Natural killer cell (primary cell): Measurements from ENCODE around the gene TES. TPM values are rescaled to one million over a fixed set of nuclear protein-coding genes. Genes with fewer than 3 reads are reported as not detected.
A peak's percentile ranks its signal among the peaks of the same experiment; 100 is the strongest.

Experiments
- ATAC-seq, 3 donors: fragments of 150-1000 bp in 2 of 3; fragments of 200-7000 bp in 1 of 3; cut with Tn5 transposase; 1 replicate in 1 of 3; 2 replicates in 2 of 3; pipeline ENCODE4 v1.10.0; 2021; ENCODE audit warnings: mild to moderate bottlenecking in 2 of 3, moderate library complexity in 2 of 3
- DNase-seq, 2 donors: peaks; one replicate each; pipeline versions ENCODE4 v3.0.0 to v3.0.0-alpha.2; 2013 to 2021; ENCODE audit warnings: mixed read lengths in 1 of 2
- H3K27ac ChIP-seq: one replicate; pipeline ENCODE4 v1.5.1; 2013; ENCODE audit warnings: mild to moderate bottlenecking, low read length
- H3K27me3 ChIP-seq: one replicate; pipeline ENCODE4 v1.6.1; 2013; ENCODE audit warnings: low read length; ENCODE audit not compliant: control insufficient read depth, insufficient read depth
- H3K36me3 ChIP-seq: one replicate; pipeline ENCODE4 v1.6.1; 2013; ENCODE audit warnings: low read length; ENCODE audit not compliant: control insufficient read depth, insufficient read depth
- H3K4me1 ChIP-seq: one replicate; pipeline ENCODE4 v1.6.1; 2013; ENCODE audit warnings: low read length; ENCODE audit not compliant: control insufficient read depth, insufficient read depth
- H3K4me3 ChIP-seq: one replicate; pipeline ENCODE4 v1.5.1; 2013; ENCODE audit warnings: low read length
- H3K9me3 ChIP-seq: one replicate; pipeline ENCODE4 v1.6.1; 2013; ENCODE audit warnings: low read length; ENCODE audit not compliant: control insufficient read depth, insufficient read depth
- H3K27ac Mint-ChIP-seq, 2 donors: one replicate each; pipeline ENCODE4 v1.8.0; 2022; ENCODE audit warnings: mild to moderate bottlenecking in 2 of 2, mixed read lengths in 2 of 2, moderate library complexity in 1 of 2
- H3K27me3 Mint-ChIP-seq, 2 donors: one replicate each; pipeline ENCODE4 v1.8.0; 2022; ENCODE audit warnings: low read depth in 2 of 2, mixed read lengths in 2 of 2
- H3K36me3 Mint-ChIP-seq: one replicate; pipeline ENCODE4 v1.8.0; 2022; ENCODE audit warnings: mixed read lengths
- H3K4me1 Mint-ChIP-seq, 2 donors: one replicate each; pipeline ENCODE4 v1.8.0; 2022; ENCODE audit warnings: mixed read lengths in 2 of 2
- H3K4me3 Mint-ChIP-seq: one replicate; pipeline ENCODE4 v1.8.0; 2022; ENCODE audit warnings: mild to moderate bottlenecking, moderate library complexity, mixed read lengths
- H3K9me3 Mint-ChIP-seq, 2 donors: one replicate each; pipeline ENCODE4 v1.8.0; 2022; ENCODE audit warnings: mixed read lengths in 2 of 2
- WGBS: methylation state at CpG from one replicate; pipeline ENCODE4 v1.1.7; 2013; ENCODE audit warnings: missing lambda C conversion rate; ENCODE audit not compliant: insufficient coverage; 5-methylcytosine and 5-hydroxymethylcytosine counted together
- intact Hi-C: fragments of 100-400 bp; cut with micrococcal nuclease; formaldehyde crosslinking; loops from one replicate; pipeline ENCODE4 v1.14.2; 2022
- total RNA-seq, 4 donors: library from RNA; stranded (reverse); fragments of 120-200 nt in 1 of 4; gene quantifications; one replicate each; pipeline versions ENCODE4 v1.2.3 to v1.2.4, GENCODE V29; 2013 to 2022
- TF ChIP-seq, protein P1 (sequence below): fragments of 200-600 bp; IDR thresholded peaks from one replicate; pipeline ENCODE4 v1.8.0; 2022; ENCODE audit warnings: antibody characterized with exemption

The TES gene
- total RNA-seq, 3 donors from 2014 or later (not counting 1 experiment from before 2014, with no cell fraction given), result 220 to 269 (median 227) TPM

DNA sequence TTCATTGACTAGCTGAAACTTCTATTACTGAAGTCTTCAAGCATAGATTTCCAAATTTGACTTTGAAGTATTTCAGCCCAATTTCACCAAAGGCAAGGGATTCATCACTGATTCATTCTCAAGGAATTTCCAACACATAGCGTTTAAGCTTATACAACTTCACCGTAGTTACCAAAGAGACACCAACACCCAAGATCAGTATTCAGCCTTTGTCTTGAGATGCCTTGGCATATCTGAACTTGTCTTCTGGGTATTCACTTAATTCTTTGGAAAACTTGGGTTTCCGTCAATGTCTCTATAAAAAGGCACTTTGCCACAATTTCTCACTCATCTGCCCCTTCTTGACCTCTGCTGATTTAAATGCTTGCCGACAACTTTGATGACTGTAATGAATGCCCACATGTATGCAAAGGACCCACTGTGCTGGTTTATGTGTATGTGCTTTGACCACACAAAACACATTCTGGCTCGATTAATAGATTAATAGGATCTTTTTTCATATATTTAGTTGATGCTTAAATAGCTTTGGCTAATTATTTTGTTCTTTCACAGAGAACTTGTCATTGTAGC, 49.6 kb downstream of the TES start:
- DNase-seq, result no peak
- no peaks in the 10 kb centered on the region for H3K9me3 Mint-ChIP-seq
- peaks cover 28% of the 10 kb centered on the region for H3K36me3 ChIP-seq
- no peaks in the 10 kb centered on the region for H3K9me3 ChIP-seq
- H3K27me3 Mint-ChIP-seq, result no peaks in the 10 kb centered on the region
- no peak overlapping the region for H3K27ac ChIP-seq
- peaks cover 27 to 31% of the 10 kb centered on the region in 2 donors for H3K4me1 Mint-ChIP-seq
- H3K4me1 ChIP-seq, result no peaks in the 10 kb centered on the region
- no peaks in the 10 kb centered on the region for H3K27me3 ChIP-seq
- H3K4me3 Mint-ChIP-seq, result no peak overlapping the region
- no peak overlapping the region for H3K4me3 ChIP-seq
- 98% methylated on average over 3 of the region's 5 CpGs for WGBS
- TF ChIP-seq, protein P1, sequence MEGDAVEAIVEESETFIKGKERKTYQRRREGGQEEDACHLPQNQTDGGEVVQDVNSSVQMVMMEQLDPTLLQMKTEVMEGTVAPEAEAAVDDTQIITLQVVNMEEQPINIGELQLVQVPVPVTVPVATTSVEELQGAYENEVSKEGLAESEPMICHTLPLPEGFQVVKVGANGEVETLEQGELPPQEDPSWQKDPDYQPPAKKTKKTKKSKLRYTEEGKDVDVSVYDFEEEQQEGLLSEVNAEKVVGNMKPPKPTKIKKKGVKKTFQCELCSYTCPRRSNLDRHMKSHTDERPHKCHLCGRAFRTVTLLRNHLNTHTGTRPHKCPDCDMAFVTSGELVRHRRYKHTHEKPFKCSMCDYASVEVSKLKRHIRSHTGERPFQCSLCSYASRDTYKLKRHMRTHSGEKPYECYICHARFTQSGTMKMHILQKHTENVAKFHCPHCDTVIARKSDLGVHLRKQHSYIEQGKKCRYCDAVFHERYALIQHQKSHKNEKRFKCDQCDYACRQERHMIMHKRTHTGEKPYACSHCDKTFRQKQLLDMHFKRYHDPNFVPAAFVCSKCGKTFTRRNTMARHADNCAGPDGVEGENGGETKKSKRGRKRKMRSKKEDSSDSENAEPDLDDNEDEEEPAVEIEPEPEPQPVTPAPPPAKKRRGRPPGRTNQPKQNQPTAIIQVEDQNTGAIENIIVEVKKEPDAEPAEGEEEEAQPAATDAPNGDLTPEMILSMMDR, result no peak
- intact Hi-C loops, result loop anchor here (2.0 to 10.0 kb wide), 2 partner anchors 267 to 545 kb away; no protein-coding TSS in a partner anchor
- H3K36me3 Mint-ChIP-seq, result peaks cover 15% of the 10 kb centered on the region
- no peak for ATAC-seq
- H3K27ac Mint-ChIP-seq, result peak overlapping the region; percentile 66 to 73

DNA sequence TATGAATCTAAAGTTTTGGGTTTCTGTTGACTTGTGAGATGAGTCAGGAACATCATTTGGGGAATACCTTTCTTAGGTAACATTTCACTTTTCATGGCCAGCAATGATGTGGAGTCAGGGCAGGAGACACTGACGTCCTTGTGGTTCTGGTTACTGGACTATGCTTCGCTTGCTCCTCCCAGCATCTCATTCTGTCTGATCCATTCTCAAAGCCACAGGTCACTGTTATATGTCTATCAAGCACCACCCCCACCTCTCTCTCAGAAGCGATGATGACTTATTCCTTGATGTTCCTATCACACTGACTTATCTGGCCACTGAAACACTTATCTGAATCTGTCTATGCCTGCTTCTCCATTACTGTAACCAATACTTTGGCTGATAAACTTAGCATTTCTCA, 51.6 kb downstream of the TES start:
- TF ChIP-seq, protein P1, result no peak
- H3K27ac Mint-ChIP-seq, result peak overlapping the region; percentile 66 to 73
- peaks cover 19 to 31% of the 10 kb centered on the region in 2 donors for H3K4me1 Mint-ChIP-seq

DNA sequence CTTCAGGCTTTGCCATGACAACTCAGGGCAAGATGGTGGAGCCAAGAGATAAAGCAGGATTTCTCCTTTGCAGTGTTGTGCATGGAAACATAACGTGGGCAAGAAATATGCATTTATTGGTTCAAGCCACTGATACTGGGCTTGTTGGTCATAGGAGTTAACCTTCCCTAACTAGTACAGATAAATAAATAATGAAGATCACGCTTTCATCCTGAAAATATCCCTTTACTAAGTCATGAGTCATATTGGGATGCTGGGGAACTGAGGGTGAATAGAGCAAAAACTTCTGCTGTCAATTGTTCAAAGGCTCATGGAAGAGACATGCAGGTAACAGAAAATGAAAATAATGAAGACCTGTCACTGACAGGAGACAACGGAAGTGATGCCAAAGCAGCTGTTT, 55.5 kb downstream of the TES start:
- intact Hi-C loops, result no loop called here
- H3K4me1 ChIP-seq, result no peaks in the 10 kb centered on the region
- H3K27ac Mint-ChIP-seq, result no peak overlapping the region
- ATAC-seq, result no peak
- TF ChIP-seq, protein P1, result no peak
- peaks cover 21% of the 10 kb centered on the region in 2 donors for H3K27me3 Mint-ChIP-seq
- H3K27ac ChIP-seq, result no peak overlapping the region
- H3K36me3 Mint-ChIP-seq, result no peaks in the 10 kb centered on the region
- H3K27me3 ChIP-seq, result no peaks in the 10 kb centered on the region
- no peak for DNase-seq
- no peaks in the 10 kb centered on the region for H3K9me3 ChIP-seq
- H3K4me3 ChIP-seq, result no peak overlapping the region
- 100% methylated on average over 1 of the region's 3 CpGs for WGBS
- H3K4me3 Mint-ChIP-seq, result no peak overlapping the region
- H3K36me3 ChIP-seq, result no peaks in the 10 kb centered on the region
- H3K4me1 Mint-ChIP-seq, result peaks cover 9 to 17% of the 10 kb centered on the region in 2 donors
- H3K9me3 Mint-ChIP-seq, result no peaks in the 10 kb centered on the region

More for the DNA sequence above, 51.6 kb downstream of the TES start:
- H3K36me3 Mint-ChIP-seq, result peaks cover 12% of the 10 kb centered on the region
- H3K4me3 Mint-ChIP-seq, result no peak overlapping the region
- ATAC-seq (no peak), DNase-seq (no peak)
- intact Hi-C loops, result no loop called here
- Histone ChIP-seq H3K4me1 (no peaks in the 10 kb centered on the region), H3K27me3 (no peaks in the 10 kb centered on the region), H3K36me3 (peaks cover 13% of the 10 kb centered on the region), H3K9me3 (no peaks in the 10 kb centered on the region), H3K4me3 (no peak overlapping the region), H3K27ac (no peak overlapping the region)
- 81% methylated on average over 3 of the region's 3 CpGs for WGBS
- H3K27me3 Mint-ChIP-seq, result peaks cover 9 to 12% of the 10 kb centered on the region in 2 donors
- no peaks in the 10 kb centered on the region for H3K9me3 Mint-ChIP-seq

DNA sequence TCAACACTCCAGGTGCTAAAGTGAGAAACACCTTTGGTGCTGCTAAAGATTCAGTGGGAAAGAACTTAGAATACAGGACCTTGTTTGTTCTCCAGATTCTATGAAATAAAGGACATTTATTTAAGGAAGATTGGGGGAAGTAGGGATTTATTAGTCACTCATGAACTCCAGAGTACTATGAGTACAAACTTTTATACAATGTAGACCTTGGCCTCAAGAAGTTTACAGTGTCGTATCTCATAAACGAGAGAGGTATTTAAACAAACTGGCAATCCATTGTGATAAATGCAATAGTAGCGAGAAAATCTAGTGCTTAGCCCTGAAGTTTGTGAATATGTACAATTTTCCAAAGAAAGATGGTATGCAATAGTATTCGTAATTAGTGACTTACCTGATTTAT, 59.1 kb downstream of the TES start:
- 100% methylated on average over 3 of the region's 4 CpGs for WGBS
- Mint-ChIP-seq H3K36me3 (no peaks in the 10 kb centered on the region), H3K9me3 (no peaks in the 10 kb centered on the region), H3K4me3 (no peak overlapping the region), H3K27me3 (peaks cover 26 to 33% of the 10 kb centered on the region in 2 donors), H3K4me1 (no peaks in the 10 kb centered on the region), H3K27ac (no peak overlapping the region)
- Histone ChIP-seq H3K4me1 (no peaks in the 10 kb centered on the region), H3K4me3 (no peak overlapping the region), H3K27ac (no peak overlapping the region), H3K27me3 (no peaks in the 10 kb centered on the region), H3K9me3 (no peaks in the 10 kb centered on the region), H3K36me3 (no peaks in the 10 kb centered on the region)
- TF ChIP-seq, protein P1, result no peak
- no peak for ATAC-seq
- no peak for DNase-seq
- intact Hi-C loops, result no loop called here
